ENCODE data around the gene CCDC149. TPM values are rescaled to one million over a fixed set of nuclear protein-coding genes. Genes with fewer than 3 reads are reported as not detected.

CCDC149 gene
- total and polyA plus RNA-seq, 2 donors (not counting 3 experiments of a cell fraction or from before 2014, with no cell fraction given) = 7.8 to 11.3 TPM

- H4K20me1 ChIP-seq (replicated peaks; ENCODE audit: control insufficient read depth, extremely low read depth, insufficient read depth, low read length) = no peaks in the 10 kb centered on the region
- no TSS peak for BruUV-seq (replicated peaks)
- TF ChIP-seq FOS (IDR thresholded peaks at IDR 0.05; ENCODE audit: borderline replicate concordance, insufficient read depth, low read length) (no peak), CTCF (IDR thresholded peaks at IDR 0.05; ENCODE audit: extremely low read depth in 1 of 2, insufficient read depth in 1 of 2, low read depth in 1 of 2, low read length in 2 of 2) (no peak), GATA2 (IDR thresholded peaks at IDR 0.05; ENCODE audit: insufficient read depth, insufficient read length, low read depth, low read length) (no peak), POLR2A (IDR thresholded peaks at IDR 0.05; ENCODE audit: low read depth, low read length) (no peak), POLR2AphosphoS5 (IDR thresholded peaks at IDR 0.05; ENCODE audit: insufficient read depth, low read depth, low read length) (no peak), JUN (IDR thresholded peaks at IDR 0.05; ENCODE audit: borderline replicate concordance, insufficient read depth, insufficient read length, low read depth) (no peak), MYC (IDR thresholded peaks at IDR 0.05; ENCODE audit: low read depth, low read length) (no peak), EZH2 (IDR thresholded peaks at IDR 0.05; ENCODE audit: borderline replicate concordance, low read depth, low read length, severe bottlenecking) (no peak), MAX (IDR thresholded peaks at IDR 0.05; ENCODE audit: insufficient read depth, insufficient read length) (no peak)
- no peak overlapping the region for H3K9ac ChIP-seq (replicated peaks; ENCODE audit: extremely low read depth, insufficient read depth, low read length)
- intact Hi-C loops (cut with micrococcal nuclease) = no loop called here
- dilution Hi-C loops (cut with MboI; ENCODE audit: extremely low pct_ligation_motif_present, low sequenced_read_pairs) = no loop called here
- CTCF ChIA-PET = no interaction called here
- H3K4me1 ChIP-seq (ENCODE audit: control insufficient read depth, extremely low read depth, insufficient read depth, low read length) = no peaks in the 10 kb centered on the region
- H3K79me2 ChIP-seq (ENCODE audit: control insufficient read depth, insufficient read depth, low read length) = no peaks in the 10 kb centered on the region
- no peak for FAIRE-seq
- no peak for DNase-seq (ENCODE audit: low read depth, low spot score)
- H3K4me3 ChIP-seq (replicated peaks in 1 of 3; ENCODE audit: insufficient read depth in 1 of 3, low read depth in 1 of 3, low read length in 3 of 3) = no peak overlapping the region
- H3K4me2 ChIP-seq (ENCODE audit: insufficient read depth, low read length) = no peak overlapping the region
- H3K9me3 ChIP-seq (replicated peaks; ENCODE audit: control insufficient read depth, insufficient read depth, low read length) = no peaks in the 10 kb centered on the region
- H2AFZ ChIP-seq (ENCODE audit: low read depth, low read length) = no peak overlapping the region
- H3K27ac ChIP-seq (ENCODE audit: insufficient read depth, low read depth, low read length) = no peak overlapping the region
- H3K27me3 ChIP-seq (ENCODE audit: control insufficient read depth in 2 of 2, insufficient read depth in 2 of 2, low read length in 2 of 2) = no peaks in the 10 kb centered on the region
- POLR2A ChIA-PET = no interaction called here
- no peaks in the 10 kb centered on the region for H3K36me3 ChIP-seq (ENCODE audit: control insufficient read depth in 2 of 2, extremely low read depth in 1 of 2, insufficient read depth in 2 of 2, low read length in 2 of 2)
- H3K9me1 ChIP-seq (replicated peaks; ENCODE audit: control insufficient read depth, extremely low read depth, insufficient read depth, low read length) = no peaks in the 10 kb centered on the region
Observed at GRCh38 chr4:24880186-24880585, 32.7 kb downstream of the CCDC149 start.

Measured in endothelial cell of umbilical vein (primary cell).